IPS-NIHi7 (cell line): ENCODE results near the gene GALNT5.
"Not testable (repeated sequence)": the region's sequence is repeated elsewhere in the genome, so short reads cannot be mapped to it uniquely, and the experiment has no call there.

Source experiments
- DNase-seq: peaks from one replicate; pipeline ENCODE4 v3.0.0; 2012; ENCODE audit warnings: mixed read lengths; ENCODE audit errors: extremely low spot score

GALNT5 gene

GRCh38 chr2:157326698-157327097 lies 69.2 kb downstream of the GALNT5 start:
- DNase-seq: no peak

DNA sequence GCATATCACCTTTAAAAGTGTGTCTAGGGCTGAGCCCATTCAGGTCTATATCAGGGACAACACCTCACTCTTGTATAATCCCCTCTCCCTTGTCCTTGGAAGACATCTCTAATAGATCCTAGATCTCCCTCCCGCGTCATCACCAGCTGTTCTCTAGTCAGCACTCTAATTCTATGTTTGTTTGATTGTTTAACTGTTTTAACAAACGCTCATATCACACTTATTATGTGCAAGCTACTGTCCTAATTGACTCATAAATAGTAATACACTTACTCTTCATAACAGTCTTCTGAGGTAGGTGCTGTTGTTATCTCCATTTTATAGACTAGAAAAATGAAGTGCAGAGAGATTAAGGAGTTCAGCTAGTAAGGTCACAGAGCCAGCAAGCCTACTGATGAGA lies 69.7 kb downstream of the GALNT5 start:
- no peak for DNase-seq

DNA sequence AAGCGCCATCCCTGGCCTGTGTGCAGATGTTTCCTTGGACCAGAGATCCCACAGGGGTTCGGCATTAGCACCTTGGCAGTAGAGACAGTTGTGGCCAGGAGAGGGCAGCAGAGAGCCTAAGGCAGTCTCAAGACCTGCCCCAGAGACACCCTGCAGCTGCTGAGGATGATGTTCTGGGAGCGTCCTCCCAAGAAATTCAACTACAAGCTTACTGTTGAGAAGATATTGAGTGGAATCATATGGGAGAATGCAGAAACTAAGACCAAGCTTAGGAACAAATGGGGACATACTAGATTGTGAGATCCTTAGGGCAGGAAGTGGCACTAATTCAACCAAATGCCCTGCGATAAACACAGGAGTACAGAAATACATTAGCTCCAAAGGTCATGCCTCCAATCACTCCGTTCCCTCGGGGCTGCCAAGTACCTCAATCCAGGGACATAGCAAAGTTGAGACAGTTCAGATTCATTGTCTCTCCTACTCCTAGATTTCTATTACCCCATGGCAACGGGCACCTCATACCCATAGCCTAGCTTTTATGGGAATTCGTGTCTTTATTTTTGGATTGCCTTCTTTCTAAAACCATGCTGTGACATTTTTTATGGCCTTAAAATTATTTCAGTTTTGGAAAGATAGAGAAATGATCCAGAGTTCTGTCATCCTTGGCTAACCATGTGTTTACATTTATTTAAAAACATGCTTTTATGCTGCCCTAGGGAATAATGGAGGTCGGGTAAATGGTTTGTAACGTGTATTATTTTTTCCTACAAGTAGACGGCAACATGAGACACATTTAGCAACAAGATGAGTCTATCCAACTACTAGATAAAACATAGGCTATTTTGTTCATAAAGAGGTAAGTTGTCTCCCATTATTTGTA lies 70.4 kb downstream of the GALNT5 start:
- peak; percentile 93 for DNase-seq

GRCh38 chr2:157329524-157329923 lies 72.0 kb downstream of the GALNT5 start:
- no peak for DNase-seq

DNA sequence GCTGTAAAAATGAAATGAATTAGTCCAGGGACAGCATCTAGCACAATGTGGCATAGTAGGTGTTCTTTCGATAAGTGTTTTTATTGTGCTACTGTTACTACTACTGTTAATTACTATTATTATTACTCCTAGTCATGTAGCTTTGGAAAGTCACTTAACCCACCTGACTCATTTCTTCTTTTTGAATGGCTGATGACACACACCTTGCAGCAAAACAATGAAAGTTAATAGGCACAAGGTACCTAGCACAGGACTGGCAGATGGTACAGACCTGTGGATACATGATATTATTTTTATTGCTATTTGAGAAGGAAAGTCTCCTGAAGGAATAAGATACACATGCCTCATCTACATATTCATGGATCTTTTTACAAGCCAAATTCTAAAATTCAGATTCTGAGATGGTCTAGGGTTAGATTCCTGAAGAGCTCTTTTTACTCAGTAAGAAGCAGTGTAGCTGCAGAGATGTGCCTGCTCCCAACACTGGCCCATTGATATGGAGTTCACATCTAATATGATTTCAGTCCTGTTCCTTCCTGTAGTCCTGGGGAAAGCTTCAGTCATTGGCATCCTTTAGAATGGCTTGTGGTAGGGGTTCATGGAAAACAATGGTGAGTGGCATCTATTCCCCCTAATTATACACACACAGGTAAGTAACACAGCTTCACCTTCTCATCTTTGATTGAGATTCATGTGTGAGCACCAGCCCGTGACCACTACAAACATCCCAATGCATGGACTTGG lies 76.0 kb downstream of the GALNT5 start:
- DNase-seq: no peak

- no peak for DNase-seq
Measured at GRCh38 chr2:157334335-157334734, 76.8 kb downstream of the GALNT5 start.

- DNase-seq: no peak
Measured at GRCh38 chr2:157334797-157335196, 77.3 kb downstream of the GALNT5 start.

GRCh38 chr2:157336137-157337010 lies 78.9 kb downstream of the GALNT5 start:
- peak; percentile 54 for DNase-seq

GRCh38 chr2:157337978-157338377 lies 80.5 kb downstream of the GALNT5 start:
- no peak for DNase-seq

DNA sequence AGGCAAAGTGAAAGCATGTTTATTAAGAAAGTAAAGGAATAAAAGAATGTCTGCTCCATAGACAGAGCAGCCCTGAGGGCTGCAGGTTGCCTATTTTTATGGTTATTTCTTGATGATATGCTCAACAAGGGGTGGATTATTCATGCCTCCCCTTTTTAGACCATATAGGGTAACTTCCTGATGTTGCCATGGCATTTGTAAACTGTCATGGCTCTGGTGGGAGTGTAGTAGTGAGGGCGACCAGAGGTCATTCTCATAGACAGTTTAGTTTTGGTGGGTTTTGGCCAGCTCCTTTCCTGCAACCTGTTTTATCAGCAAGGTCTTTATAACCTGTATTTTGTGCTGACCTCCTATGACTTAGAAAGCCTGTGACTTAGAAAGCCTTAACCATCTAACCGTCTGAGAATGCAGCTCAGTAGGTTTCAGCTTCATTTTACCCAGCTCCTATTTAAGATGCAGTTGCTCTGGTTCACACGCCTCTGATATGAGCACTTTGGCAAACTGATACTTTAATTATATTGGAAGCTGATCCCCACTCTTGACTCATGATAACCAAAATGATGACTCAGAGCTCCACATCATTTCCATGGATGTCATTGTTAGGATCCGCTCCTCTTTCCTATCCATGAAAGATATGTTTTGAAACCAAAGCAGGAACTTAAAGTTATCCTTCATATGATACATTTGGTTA lies 82.6 kb downstream of the GALNT5 start:
- DNase-seq: no peak

DNA sequence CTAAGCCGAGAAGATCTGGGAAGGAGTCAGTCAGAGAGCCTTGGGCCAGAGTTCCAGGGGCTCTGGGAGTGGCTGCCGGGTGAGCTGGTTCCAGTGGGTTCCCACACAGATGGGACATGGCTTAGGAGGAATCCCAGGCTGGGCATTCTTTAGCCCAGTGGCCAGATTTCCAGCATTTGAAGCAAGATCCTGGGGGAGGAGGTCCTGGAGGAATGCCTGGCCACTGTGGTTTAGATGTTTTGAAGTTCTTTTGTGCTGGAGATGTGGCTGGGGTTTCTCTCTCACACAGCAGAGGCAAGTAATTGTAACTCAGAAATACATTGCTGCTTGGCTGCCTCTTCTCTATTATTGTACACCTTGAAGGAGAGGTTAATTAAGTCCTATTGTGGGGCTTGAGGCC lies 83.9 kb downstream of the GALNT5 start:
- not testable (repeated sequence) for DNase-seq

DNA sequence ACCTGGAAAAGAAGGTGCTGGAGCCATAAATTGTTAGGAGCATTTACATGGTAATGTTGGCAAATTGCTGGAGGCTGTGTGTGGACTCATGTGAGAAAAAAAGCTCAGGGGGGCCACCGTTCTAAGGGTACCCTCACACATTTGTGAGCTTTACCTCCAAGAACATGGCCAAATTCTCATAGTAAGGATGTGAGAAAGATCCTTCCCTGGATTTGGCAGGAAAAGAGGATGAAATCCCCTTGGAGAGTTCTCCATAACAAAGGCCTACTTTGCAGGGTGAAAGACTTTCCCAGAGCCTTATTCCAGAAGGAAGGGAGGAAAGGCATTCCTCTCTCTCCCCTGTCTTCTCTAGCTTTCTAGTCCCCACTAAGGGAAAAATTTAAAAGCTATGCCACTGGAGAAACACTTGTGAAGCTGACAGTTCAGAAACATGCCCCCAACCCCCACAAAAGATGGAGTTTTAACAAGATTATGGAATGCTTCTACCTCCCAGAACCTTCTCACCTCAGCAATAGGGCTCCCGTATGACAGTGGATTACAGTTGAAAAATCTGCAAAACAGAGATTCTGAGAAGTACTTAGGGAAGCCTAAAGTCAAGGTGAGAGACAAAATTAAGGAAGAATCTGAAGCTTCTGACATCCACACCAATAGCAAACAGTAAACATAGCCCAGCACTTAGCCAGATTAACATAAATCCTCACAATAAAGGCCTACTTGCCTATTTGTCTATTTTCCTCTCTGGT lies 88.3 kb downstream of the GALNT5 start:
- peak; percentile 29 for DNase-seq

DNA sequence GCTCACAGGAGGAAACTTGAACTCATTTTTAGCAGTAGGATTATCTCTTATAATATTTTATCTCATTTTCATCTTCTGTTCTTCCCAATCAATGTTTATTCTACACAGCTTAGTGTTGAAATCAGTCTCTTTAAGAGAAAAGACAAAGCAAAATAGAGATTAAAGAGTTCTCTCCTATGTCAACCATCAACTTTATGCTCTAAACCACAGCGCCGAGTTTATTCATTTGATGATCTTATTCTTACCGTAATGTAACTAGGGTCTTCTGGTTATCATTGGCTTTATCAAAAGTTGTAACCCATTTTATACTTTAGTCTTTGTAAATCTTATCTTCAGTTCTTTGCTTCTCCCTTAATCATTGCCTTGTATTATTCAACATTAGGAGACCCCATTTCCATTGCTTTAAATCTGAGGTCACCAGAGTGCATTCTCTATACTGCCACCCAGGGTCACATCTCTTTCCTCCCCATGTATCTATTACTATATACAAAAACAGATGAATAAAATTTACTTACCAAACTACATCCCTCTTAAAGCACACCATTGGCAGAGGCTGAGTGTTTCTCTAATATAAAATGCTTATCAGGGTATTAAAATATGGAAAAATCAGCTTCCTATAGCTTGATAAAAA lies 90.9 kb downstream of the GALNT5 start:
- DNase-seq: no peak

GRCh38 chr2:157349949-157350515 lies 92.5 kb downstream of the GALNT5 start:
- no peak for DNase-seq

- peak; percentile 28 for DNase-seq
Measured at GRCh38 chr2:157355618-157356017, 98.1 kb downstream of the GALNT5 start.

GRCh38 chr2:157359628-157360027 lies 102.1 kb downstream of the GALNT5 start:
- no peak for DNase-seq

DNA sequence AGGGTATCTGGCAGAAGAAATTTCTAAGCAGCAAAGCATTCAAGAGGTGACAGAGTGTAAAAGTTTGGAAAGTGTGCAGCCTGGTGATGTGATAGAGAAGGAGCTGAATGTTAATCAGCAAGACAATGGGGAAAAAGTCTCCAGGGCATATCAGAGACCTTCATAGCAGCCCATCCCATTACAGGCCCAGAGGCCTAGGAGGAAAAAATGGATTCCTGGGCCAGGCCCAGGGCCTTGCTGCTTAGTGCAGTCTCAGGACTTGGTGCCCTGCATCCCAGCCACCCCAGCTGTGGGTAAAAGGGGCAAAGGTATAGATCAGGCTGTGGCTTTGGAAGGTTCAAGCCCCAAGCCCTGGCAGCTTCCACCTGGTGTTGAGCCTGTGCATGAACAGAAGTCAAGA lies 104.0 kb downstream of the GALNT5 start:
- DNase-seq: no peak

- DNase-seq: no peak
Measured at GRCh38 chr2:157362627-157363026, 105.1 kb downstream of the GALNT5 start.

- no peak for DNase-seq
Measured at GRCh38 chr2:157363612-157364101, 106.2 kb downstream of the GALNT5 start.
